Liver (tissue), 9 donors: Measurements from ENCODE around the gene TMEM187. TPM values are rescaled to one million over a fixed set of nuclear protein-coding genes. Genes with fewer than 3 reads are reported as not detected.

Experiments
- DNase-seq: peaks from one replicate; pipeline ENCODE4 v3.0.0-alpha.2; 2017; ENCODE audit warnings: low spot score
- H3K27ac ChIP-seq, 2 donors: one replicate each; pipeline ENCODE4 v1.7.0; 2013; ENCODE audit warnings: inconsistent platforms in 2 of 2, low read length in 2 of 2, control low read depth in 1 of 2, low read depth in 1 of 2, mild to moderate bottlenecking in 1 of 2
- H3K27me3 ChIP-seq, 4 donors: one replicate each; pipeline versions ENCODE4 v1.6.1 to v1.7.0; 2013; ENCODE audit warnings: low read length in 3 of 4, inconsistent platforms in 1 of 4, mild to moderate bottlenecking in 1 of 4, moderate library complexity in 1 of 4; ENCODE audit not compliant: control insufficient read depth in 4 of 4, insufficient read depth in 4 of 4
- H3K36me3 ChIP-seq, 4 donors: one replicate each; pipeline versions ENCODE4 v1.6.1 to v1.7.0; 2013; ENCODE audit warnings: low read length in 3 of 4, mild to moderate bottlenecking in 3 of 4, low read depth in 1 of 4, moderate library complexity in 1 of 4; ENCODE audit not compliant: control insufficient read depth in 4 of 4, insufficient read depth in 3 of 4
- H3K4me1 ChIP-seq, 4 donors: one replicate each; pipeline versions ENCODE4 v1.6.1 to v1.7.0; 2013; ENCODE audit warnings: low read length in 3 of 4, mild to moderate bottlenecking in 3 of 4, moderate library complexity in 1 of 4; ENCODE audit not compliant: control insufficient read depth in 4 of 4, insufficient read depth in 4 of 4
- H3K4me3 ChIP-seq, 3 donors: one replicate each; pipeline versions ENCODE4 v1.6.1 to v1.7.0; 2013; ENCODE audit warnings: low read length in 3 of 3, control low read depth in 1 of 3, low read depth in 1 of 3, mild to moderate bottlenecking in 1 of 3
- H3K9ac ChIP-seq, 2 donors: one replicate each; pipeline ENCODE4 v1.7.0; 2013; ENCODE audit warnings: low read length in 2 of 2, mild to moderate bottlenecking in 2 of 2, moderate library complexity in 2 of 2, control low read depth in 1 of 2, low read depth in 1 of 2
- H3K9me3 ChIP-seq, 4 donors: one replicate each; pipeline versions ENCODE4 v1.6.1 to v1.7.0; 2013; ENCODE audit warnings: low read length in 3 of 4; ENCODE audit not compliant: control insufficient read depth in 4 of 4
- EGR1 ChIP-seq, 2 donors: IDR thresholded peaks; 2 replicates each; pipeline ENCODE4 v1.6.1; 2016 to 2018; ENCODE audit warnings: antibody characterized with exemption in 2 of 2, low read depth in 2 of 2
- FOXA1 ChIP-seq: IDR thresholded peaks from 2 replicates; pipeline ENCODE4 v1.6.1; 2016; ENCODE audit warnings: antibody characterized with exemption
- FOXA2 ChIP-seq: IDR thresholded peaks from 2 replicates; pipeline ENCODE4 v1.6.1; 2016; ENCODE audit warnings: antibody characterized with exemption
- GABPA ChIP-seq, 2 donors: IDR thresholded peaks in 1 of 2; conservative IDR thresholded peaks in 1 of 2; 2 replicates each; pipeline ENCODE4 v1.6.1; 2016; ENCODE audit warnings: antibody characterized with exemption in 2 of 2, mild to moderate bottlenecking in 1 of 2, moderate library complexity in 1 of 2
- HNF4A ChIP-seq, 2 donors: conservative IDR thresholded peaks; 2 replicates each; pipeline ENCODE4 v1.6.1; 2016; ENCODE audit warnings: antibody characterized with exemption in 2 of 2, mild to moderate bottlenecking in 2 of 2
- HNF4G ChIP-seq: IDR thresholded peaks from 2 replicates; pipeline ENCODE4 v1.6.1; 2016; ENCODE audit warnings: antibody characterized with exemption
- JUND ChIP-seq, 2 donors: IDR thresholded peaks; 2 replicates each; pipeline ENCODE4 v1.6.1; 2016; ENCODE audit warnings: antibody characterized with exemption in 2 of 2
- NR2F2 ChIP-seq: IDR thresholded peaks from 2 replicates; pipeline ENCODE4 v1.6.1; 2016; ENCODE audit warnings: antibody characterized with exemption
- RAD21 ChIP-seq, 2 donors: IDR thresholded peaks; 2 replicates each; pipeline ENCODE4 v1.6.1; 2016; ENCODE audit warnings: antibody characterized with exemption in 2 of 2, mild to moderate bottlenecking in 2 of 2
- RXRA ChIP-seq, 2 donors: IDR thresholded peaks; 2 replicates each; pipeline ENCODE4 v1.6.1; 2017 to 2018; ENCODE audit warnings: antibody characterized with exemption in 2 of 2, mild to moderate bottlenecking in 1 of 2
- SP1 ChIP-seq: IDR thresholded peaks from 2 replicates; pipeline ENCODE4 v1.6.1; 2018; ENCODE audit warnings: antibody characterized with exemption, mild to moderate bottlenecking
- TAF1 ChIP-seq: conservative IDR thresholded peaks from 2 replicates; pipeline ENCODE4 v1.6.1; 2016; ENCODE audit warnings: antibody characterized with exemption, mild to moderate bottlenecking
- YY1 ChIP-seq: IDR thresholded peaks from 2 replicates; pipeline ENCODE4 v1.6.1; 2016; ENCODE audit warnings: antibody characterized with exemption, mild to moderate bottlenecking
- WGBS: extraction: QIAGEN DNeasy Blood & Tissue Kit; methylation state at CpG from one replicate; pipeline ENCODE4 v1.1.7; 2013; 5-methylcytosine and 5-hydroxymethylcytosine counted together
- polyA plus RNA-seq, 2 donors: library from polyadenylated mRNA; stranded (reverse) in 1 of 2; unstranded in 1 of 2; fragments of 200-250 nt in 1 of 2; fragments of >200 nt in 1 of 2; fragmentation: Nextera tagmentation in 1 of 2; extraction: Ambion mirVana in 1 of 2; gene quantifications; one replicate each; pipeline versions ENCODE4 v1.2.1 to v1.2.3, GENCODE V29; 2013 to 2015
- total RNA-seq, 2 donors: library from RNA; depleted of rRNA; stranded (reverse); fragments of >200 nt; gene quantifications; one replicate each; pipeline ENCODE4 v1.2.3, GENCODE V29; 2014
- TF ChIP-seq, protein P1 (sequence below): IDR thresholded peaks from 2 replicates; pipeline ENCODE4 v1.6.1; 2016; ENCODE audit warnings: antibody characterized with exemption
- TF ChIP-seq, protein P2 (sequence below): IDR thresholded peaks from 2 replicates; pipeline ENCODE4 v1.6.1; 2016; ENCODE audit warnings: antibody characterized with exemption, mild to moderate bottlenecking
- TF ChIP-seq, protein P3 (sequence below): IDR thresholded peaks from 2 replicates; pipeline ENCODE4 v1.6.1; 2016; ENCODE audit warnings: antibody characterized with exemption
- TF ChIP-seq, protein P4 (sequence below): fragments of 150-350 bp; IDR thresholded peaks from 2 replicates; pipeline ENCODE4 v1.5.1; 2017; ENCODE audit warnings: improper control_type of control experiment, low read depth, low read length; ENCODE audit not compliant: missing input control
- TF ChIP-seq, protein P5 (sequence below): IDR thresholded peaks from 2 replicates; pipeline ENCODE4 v1.6.1; 2016; ENCODE audit warnings: antibody characterized with exemption
- donor health status: healthy.
- donor health status: healthy.
- donor health status: healthy.
- donor health status: healthy.
- donor health status: healthy.

Gene TMEM187
- total and polyA plus RNA-seq, 4 donors, result 2.9 to 5.8 (median 4.1) TPM

DNA sequence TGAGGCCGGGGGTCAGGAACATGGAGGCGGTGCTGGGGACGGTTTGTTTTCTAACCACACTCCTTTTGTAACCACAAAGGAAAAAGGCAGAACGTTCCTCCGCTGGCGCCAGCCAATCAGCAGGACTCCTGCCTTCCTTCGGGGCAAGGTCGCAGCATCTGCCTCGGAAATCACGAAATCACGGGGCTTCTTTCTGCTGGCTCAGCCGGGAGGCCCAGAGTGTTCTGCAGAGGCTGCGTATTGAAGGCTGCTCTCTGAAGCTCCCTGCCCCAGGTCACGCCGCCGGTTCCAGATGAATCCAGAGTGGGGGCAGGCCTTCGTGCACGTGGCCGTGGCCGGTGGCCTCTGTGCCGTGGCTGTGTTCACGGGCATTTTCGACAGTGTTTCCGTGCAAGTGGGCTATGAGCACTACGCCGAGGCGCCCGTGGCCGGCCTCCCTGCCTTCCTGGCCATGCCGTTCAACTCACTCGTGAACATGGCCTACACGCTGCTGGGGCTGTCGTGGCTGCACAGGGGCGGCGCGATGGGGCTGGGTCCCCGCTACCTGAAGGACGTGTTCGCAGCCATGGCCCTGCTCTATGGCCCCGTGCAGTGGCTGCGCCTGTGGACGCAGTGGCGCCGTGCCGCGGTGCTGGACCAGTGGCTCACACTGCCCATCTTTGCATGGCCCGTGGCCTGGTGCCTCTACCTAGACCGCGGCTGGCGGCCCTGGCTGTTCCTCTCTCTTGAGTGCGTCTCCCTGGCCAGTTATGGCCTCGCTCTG lies 9.4 kb downstream of the TMEM187 start:
- H3K4me1 ChIP-seq, result peaks cover 8 to 12% (median 11%) of the 10 kb centered on the region in 4 donors
- H3K9me3 ChIP-seq, result no peaks in the 10 kb centered on the region
- no peak for DNase-seq
- H3K36me3 ChIP-seq, result no peaks in the 10 kb centered on the region
- peak overlapping the region; percentile 14 to 32 for H3K27ac ChIP-seq
- peak; percentile 19 for TF ChIP-seq YY1
- TF ChIP-seq JUND (IDR thresholded peaks at IDR 0.05), result no peak
- peaks cover 0 to 3% (median 0%) of the 10 kb centered on the region in 4 donors for H3K27me3 ChIP-seq
- 83% methylated on average over 52 of the region's 52 CpGs for WGBS
- no peak overlapping the region for H3K4me3 ChIP-seq
- no peak overlapping the region for H3K9ac ChIP-seq

DNA sequence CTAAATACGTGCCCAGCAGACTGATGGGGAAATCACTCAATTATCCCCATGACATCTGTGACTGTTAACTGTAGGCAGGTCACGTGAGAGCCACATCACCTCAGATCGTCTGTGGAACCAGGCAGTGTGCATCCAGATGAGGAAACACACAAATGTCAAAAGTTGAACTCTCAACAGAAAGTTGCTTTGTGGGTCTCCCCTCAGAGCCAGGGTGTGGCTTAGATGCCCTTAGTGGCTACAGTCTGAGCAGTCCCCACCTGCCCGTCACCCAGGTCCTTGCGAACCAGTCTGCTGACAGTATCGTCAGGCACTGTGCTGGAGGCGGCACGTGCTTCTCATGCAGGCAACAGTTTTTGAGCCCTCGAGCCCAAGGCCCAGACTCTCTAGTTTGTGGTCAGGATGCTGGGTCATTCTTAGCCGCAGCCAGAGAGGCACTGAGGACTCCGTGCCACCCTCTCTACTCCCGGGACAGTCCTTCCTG lies 10.8 kb downstream of the TMEM187 start:
- WGBS, result 89% methylated on average over 12 of the region's 12 CpGs
- Histone ChIP-seq H3K9ac (no peak overlapping the region), H3K27ac (peak overlapping the region in 1 of 2 donors; percentile 35), H3K4me3 (no peak overlapping the region), H3K4me1 (peaks cover 8 to 12% (median 11%) of the 10 kb centered on the region in 4 donors), H3K36me3 (no peaks in the 10 kb centered on the region), H3K27me3 (peaks cover 0 to 3% (median 0%) of the 10 kb centered on the region in 4 donors), H3K9me3 (no peaks in the 10 kb centered on the region)
- TF ChIP-seq GABPA (IDR thresholded peaks at IDR 0.05 in 1 of 2, conservative IDR thresholded peaks at IDR 0.05 in 1 of 2) (no peak), FOXA2 (no peak), SP1 (no peak), JUND (IDR thresholded peaks at IDR 0.05) (no peak), EGR1 (IDR thresholded peaks at IDR 0.05; ENCODE audit: low read depth in 2 of 2) (no peak), HNF4A (conservative IDR thresholded peaks at IDR 0.05) (no peak), FOXA1 (no peak), YY1 (no peak), NR2F2 (no peak), RXRA (IDR thresholded peaks at IDR 0.05) (no peak), TAF1 (no peak), RAD21 (IDR thresholded peaks at IDR 0.05) (no peak), HNF4G (no peak)
- TF ChIP-seq, protein P1, sequence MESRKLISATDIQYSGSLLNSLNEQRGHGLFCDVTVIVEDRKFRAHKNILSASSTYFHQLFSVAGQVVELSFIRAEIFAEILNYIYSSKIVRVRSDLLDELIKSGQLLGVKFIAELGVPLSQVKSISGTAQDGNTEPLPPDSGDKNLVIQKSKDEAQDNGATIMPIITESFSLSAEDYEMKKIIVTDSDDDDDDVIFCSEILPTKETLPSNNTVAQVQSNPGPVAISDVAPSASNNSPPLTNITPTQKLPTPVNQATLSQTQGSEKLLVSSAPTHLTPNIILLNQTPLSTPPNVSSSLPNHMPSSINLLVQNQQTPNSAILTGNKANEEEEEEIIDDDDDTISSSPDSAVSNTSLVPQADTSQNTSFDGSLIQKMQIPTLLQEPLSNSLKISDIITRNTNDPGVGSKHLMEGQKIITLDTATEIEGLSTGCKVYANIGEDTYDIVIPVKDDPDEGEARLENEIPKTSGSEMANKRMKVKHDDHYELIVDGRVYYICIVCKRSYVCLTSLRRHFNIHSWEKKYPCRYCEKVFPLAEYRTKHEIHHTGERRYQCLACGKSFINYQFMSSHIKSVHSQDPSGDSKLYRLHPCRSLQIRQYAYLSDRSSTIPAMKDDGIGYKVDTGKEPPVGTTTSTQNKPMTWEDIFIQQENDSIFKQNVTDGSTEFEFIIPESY, result no peak
- TF ChIP-seq, protein P2, sequence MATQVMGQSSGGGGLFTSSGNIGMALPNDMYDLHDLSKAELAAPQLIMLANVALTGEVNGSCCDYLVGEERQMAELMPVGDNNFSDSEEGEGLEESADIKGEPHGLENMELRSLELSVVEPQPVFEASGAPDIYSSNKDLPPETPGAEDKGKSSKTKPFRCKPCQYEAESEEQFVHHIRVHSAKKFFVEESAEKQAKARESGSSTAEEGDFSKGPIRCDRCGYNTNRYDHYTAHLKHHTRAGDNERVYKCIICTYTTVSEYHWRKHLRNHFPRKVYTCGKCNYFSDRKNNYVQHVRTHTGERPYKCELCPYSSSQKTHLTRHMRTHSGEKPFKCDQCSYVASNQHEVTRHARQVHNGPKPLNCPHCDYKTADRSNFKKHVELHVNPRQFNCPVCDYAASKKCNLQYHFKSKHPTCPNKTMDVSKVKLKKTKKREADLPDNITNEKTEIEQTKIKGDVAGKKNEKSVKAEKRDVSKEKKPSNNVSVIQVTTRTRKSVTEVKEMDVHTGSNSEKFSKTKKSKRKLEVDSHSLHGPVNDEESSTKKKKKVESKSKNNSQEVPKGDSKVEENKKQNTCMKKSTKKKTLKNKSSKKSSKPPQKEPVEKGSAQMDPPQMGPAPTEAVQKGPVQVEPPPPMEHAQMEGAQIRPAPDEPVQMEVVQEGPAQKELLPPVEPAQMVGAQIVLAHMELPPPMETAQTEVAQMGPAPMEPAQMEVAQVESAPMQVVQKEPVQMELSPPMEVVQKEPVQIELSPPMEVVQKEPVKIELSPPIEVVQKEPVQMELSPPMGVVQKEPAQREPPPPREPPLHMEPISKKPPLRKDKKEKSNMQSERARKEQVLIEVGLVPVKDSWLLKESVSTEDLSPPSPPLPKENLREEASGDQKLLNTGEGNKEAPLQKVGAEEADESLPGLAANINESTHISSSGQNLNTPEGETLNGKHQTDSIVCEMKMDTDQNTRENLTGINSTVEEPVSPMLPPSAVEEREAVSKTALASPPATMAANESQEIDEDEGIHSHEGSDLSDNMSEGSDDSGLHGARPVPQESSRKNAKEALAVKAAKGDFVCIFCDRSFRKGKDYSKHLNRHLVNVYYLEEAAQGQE, result no peak
- TF ChIP-seq, protein P3, sequence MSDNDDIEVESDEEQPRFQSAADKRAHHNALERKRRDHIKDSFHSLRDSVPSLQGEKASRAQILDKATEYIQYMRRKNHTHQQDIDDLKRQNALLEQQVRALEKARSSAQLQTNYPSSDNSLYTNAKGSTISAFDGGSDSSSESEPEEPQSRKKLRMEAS, result no peak
- TF ChIP-seq, protein P4, sequence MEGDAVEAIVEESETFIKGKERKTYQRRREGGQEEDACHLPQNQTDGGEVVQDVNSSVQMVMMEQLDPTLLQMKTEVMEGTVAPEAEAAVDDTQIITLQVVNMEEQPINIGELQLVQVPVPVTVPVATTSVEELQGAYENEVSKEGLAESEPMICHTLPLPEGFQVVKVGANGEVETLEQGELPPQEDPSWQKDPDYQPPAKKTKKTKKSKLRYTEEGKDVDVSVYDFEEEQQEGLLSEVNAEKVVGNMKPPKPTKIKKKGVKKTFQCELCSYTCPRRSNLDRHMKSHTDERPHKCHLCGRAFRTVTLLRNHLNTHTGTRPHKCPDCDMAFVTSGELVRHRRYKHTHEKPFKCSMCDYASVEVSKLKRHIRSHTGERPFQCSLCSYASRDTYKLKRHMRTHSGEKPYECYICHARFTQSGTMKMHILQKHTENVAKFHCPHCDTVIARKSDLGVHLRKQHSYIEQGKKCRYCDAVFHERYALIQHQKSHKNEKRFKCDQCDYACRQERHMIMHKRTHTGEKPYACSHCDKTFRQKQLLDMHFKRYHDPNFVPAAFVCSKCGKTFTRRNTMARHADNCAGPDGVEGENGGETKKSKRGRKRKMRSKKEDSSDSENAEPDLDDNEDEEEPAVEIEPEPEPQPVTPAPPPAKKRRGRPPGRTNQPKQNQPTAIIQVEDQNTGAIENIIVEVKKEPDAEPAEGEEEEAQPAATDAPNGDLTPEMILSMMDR, result no peak
- TF ChIP-seq, protein P5, sequence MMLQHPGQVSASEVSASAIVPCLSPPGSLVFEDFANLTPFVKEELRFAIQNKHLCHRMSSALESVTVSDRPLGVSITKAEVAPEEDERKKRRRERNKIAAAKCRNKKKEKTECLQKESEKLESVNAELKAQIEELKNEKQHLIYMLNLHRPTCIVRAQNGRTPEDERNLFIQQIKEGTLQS, result no peak
- no peak for DNase-seq
